SK-N-SH (cell line): ENCODE data around the gene SPTLC2. TPM values are rescaled to one million over a fixed set of nuclear protein-coding genes. Genes with fewer than 3 reads are reported as not detected.

Experiments used
- CTCF ChIA-PET: fragments of 300-600, 350-600 bp; formaldehyde crosslinking; extraction: SDS; loops from one replicate; lab custom pipeline; 2021; lab: Yijun Ruan, JAX
- POLR2A ChIA-PET: fragments of 350-600 bp; sonication (Branson Sonifier 250); formaldehyde crosslinking; extraction: SDS; loops from one replicate; lab custom pipeline; 2020; ENCODE audit warnings: antibody characterized with exemption, inconsistent platforms; lab: Yijun Ruan, JAX
- DNase-seq: peaks from one replicate; pipeline ENCODE4 v3.0.0; 2012
- H2AFZ ChIP-seq: fragments of 200-600 bp; sonication (generic); 2 replicates; pipeline ENCODE4 v1.8.1; 2016; ENCODE audit warnings: antibody characterized with exemption, mild to moderate bottlenecking, low read depth
- H3F3A ChIP-seq: fragments of 200-600 bp; sonication (generic); replicated peaks from 2 replicates; pipeline ENCODE3; 2016; ENCODE audit warnings: antibody characterized with exemption, mild to moderate bottlenecking; ENCODE audit not compliant: insufficient read depth
- H3K27ac ChIP-seq, 2 experiments: fragments of 200-500 bp in 1 of 2; fragments of 200-600 bp in 1 of 2; sonication (Bioruptor generic) in 1 of 2; sonication (generic), shearing (Covaris generic) in 1 of 2; 2 replicates each; pipeline versions ENCODE4 v1.5.1 to v1.6.1; 2014 to 2016; ENCODE audit warnings: low read depth in 2 of 2, inconsistent platforms in 1 of 2, low read length in 1 of 2, mild to moderate bottlenecking in 1 of 2, mixed read lengths in 1 of 2
- H3K27me3 ChIP-seq: fragments of 200-600 bp; sonication (generic), shearing (Covaris generic); 2 replicates; pipeline ENCODE4 v1.6.1; 2016; ENCODE audit warnings: mixed run types; ENCODE audit not compliant: insufficient read depth
- H3K36me3 ChIP-seq, 2 experiments: fragments of 200-500 bp in 1 of 2; fragments of 200-600 bp in 1 of 2; sonication (Bioruptor generic) in 1 of 2; sonication (generic) in 1 of 2; replicated peaks in 1 of 2; 2 replicates each; pipeline versions ENCODE3 to v1.5.1; 2014 to 2016; ENCODE audit warnings: low read length in 1 of 2, mild to moderate bottlenecking in 1 of 2; ENCODE audit not compliant: insufficient read depth in 2 of 2, control insufficient read depth in 1 of 2
- H3K4me1 ChIP-seq, 2 experiments: fragments of 200-500 bp in 1 of 2; fragments of 200-600 bp in 1 of 2; sonication (Bioruptor generic) in 1 of 2; sonication (generic), shearing (Covaris generic) in 1 of 2; 2 replicates each; pipeline versions ENCODE4 v1.5.1 to v1.6.1; 2014 to 2016; ENCODE audit warnings: low read depth in 1 of 2, low read length in 1 of 2, mixed run types in 1 of 2; ENCODE audit not compliant: insufficient read depth in 2 of 2, control insufficient read depth in 1 of 2
- H3K4me2 ChIP-seq: fragments of 200-600 bp; sonication (generic), shearing (Covaris generic); 2 replicates; pipeline ENCODE4 v1.6.1; 2017; ENCODE audit warnings: mixed run types
- H3K4me3 ChIP-seq, 2 experiments: fragments of 200-500 bp in 1 of 2; fragments of 200-600 bp in 1 of 2; sonication (Bioruptor generic) in 1 of 2; sonication (generic), shearing (Covaris generic) in 1 of 2; 2 replicates each; pipeline versions ENCODE4 v1.5.1 to v1.8.1; 2014 to 2016; ENCODE audit warnings: low read depth in 2 of 2, inconsistent platforms in 1 of 2, low read length in 1 of 2, mild to moderate bottlenecking in 1 of 2, mixed read lengths in 1 of 2, moderate library complexity in 1 of 2
- H3K79me2 ChIP-seq: fragments of 200-600 bp; sonication (generic); 2 replicates; pipeline ENCODE4 v1.8.1; 2017; ENCODE audit warnings: mild to moderate bottlenecking; ENCODE audit not compliant: insufficient read depth
- H3K9ac ChIP-seq: fragments of 200-600 bp; sonication (generic); 2 replicates; pipeline ENCODE4 v1.6.1; 2017; ENCODE audit warnings: mixed run types
- H3K9me2 ChIP-seq: fragments of 200-600 bp; sonication (generic); 2 replicates; pipeline ENCODE4 v1.6.1; 2017; ENCODE audit warnings: mixed run types
- H3K9me3 ChIP-seq: fragments of 200-600 bp; sonication (generic); 2 replicates; pipeline ENCODE4 v1.6.1; 2017; ENCODE audit warnings: mixed run types, mild to moderate bottlenecking, moderate library complexity
- H4K20me1 ChIP-seq: fragments of 200-600 bp; sonication (generic); 2 replicates; pipeline ENCODE4 v1.6.1; 2017; ENCODE audit warnings: mild to moderate bottlenecking, mixed run types; ENCODE audit not compliant: insufficient read depth
- CHD2 ChIP-seq: fragments of 150-350 bp; IDR thresholded peaks from 2 replicates; pipeline ENCODE4 v1.6.1; 2018; ENCODE audit warnings: low read length; ENCODE audit not compliant: partially characterized antibody
- EP300 ChIP-seq, 2 experiments: IDR thresholded peaks; 2 replicates each; pipeline versions ENCODE4 v1.4.0 to v1.6.1; 2012; ENCODE audit warnings: borderline replicate concordance in 1 of 2, low read depth in 1 of 2, low read length in 1 of 2
- EZH2phosphoT487 ChIP-seq: fragments of 200-600 bp; sonication (generic); IDR thresholded peaks from 2 replicates; pipeline ENCODE4 v1.6.1; 2017; ENCODE audit warnings: low read depth, mixed run types, mild to moderate bottlenecking, antibody characterized with exemption, moderate library complexity, borderline replicate concordance
- FOSL2 ChIP-seq: IDR thresholded peaks from 2 replicates; pipeline ENCODE4 v1.4.0; 2012; ENCODE audit warnings: low read depth, mild to moderate bottlenecking, moderate library complexity, borderline replicate concordance
- FOXM1 ChIP-seq: IDR thresholded peaks from 2 replicates; pipeline ENCODE4 v1.4.0; 2012; ENCODE audit warnings: low read depth, mild to moderate bottlenecking
- GABPA ChIP-seq: IDR thresholded peaks from 2 replicates; pipeline ENCODE4 v1.4.0; 2012; ENCODE audit warnings: low read depth, mild to moderate bottlenecking
- JUND ChIP-seq: IDR thresholded peaks from 2 replicates; pipeline ENCODE4 v1.4.0; 2012
- MXI1 ChIP-seq: IDR thresholded peaks from 2 replicates; pipeline ENCODE4 v1.6.1; 2012; ENCODE audit warnings: mild to moderate bottlenecking, low read depth, low read length, improper control_type of control experiment
- NFIC ChIP-seq: IDR thresholded peaks from 2 replicates; pipeline ENCODE4 v1.4.0; 2012; ENCODE audit warnings: borderline replicate concordance
- NRF1 ChIP-seq: IDR thresholded peaks from 2 replicates; pipeline ENCODE4 v1.6.1; 2012; ENCODE audit warnings: low read depth, mild to moderate bottlenecking, low read length
- RAD21 ChIP-seq: IDR thresholded peaks from 2 replicates; pipeline ENCODE4 v1.6.1; 2012; ENCODE audit warnings: mild to moderate bottlenecking, low read length
- RCOR1 ChIP-seq: fragments of 150-350 bp; IDR thresholded peaks from 2 replicates; pipeline ENCODE4 v1.6.1; 2017; ENCODE audit warnings: antibody characterized with exemption, low read length
- RXRA ChIP-seq: IDR thresholded peaks from 2 replicates; pipeline ENCODE4 v1.4.0; 2012; ENCODE audit warnings: low read depth, mild to moderate bottlenecking, borderline replicate concordance
- SIN3A ChIP-seq: IDR thresholded peaks from 2 replicates; pipeline ENCODE4 v1.6.1; 2012; ENCODE audit warnings: low read depth, mild to moderate bottlenecking, low read length, moderate library complexity, borderline replicate concordance
- TAF1 ChIP-seq: IDR thresholded peaks from 2 replicates; pipeline ENCODE4 v1.6.1; 2012; ENCODE audit warnings: low read depth, mild to moderate bottlenecking, low read length, moderate library complexity, borderline replicate concordance
- TEAD4 ChIP-seq: IDR thresholded peaks from 2 replicates; pipeline ENCODE4 v1.4.0; 2012; ENCODE audit warnings: mild to moderate bottlenecking, borderline replicate concordance; ENCODE audit not compliant: insufficient read depth
- USF2 ChIP-seq: fragments of 150-350 bp; IDR thresholded peaks from 2 replicates; pipeline ENCODE4 v1.6.1; 2017; ENCODE audit warnings: antibody characterized with exemption, low read length, low read depth, borderline replicate concordance
- ZBTB33 ChIP-seq: IDR thresholded peaks from 2 replicates; pipeline ENCODE4 v1.4.0; 2012; ENCODE audit warnings: low read depth, borderline replicate concordance
- WGBS: methylation state at CpG from one replicate; pipeline ENCODE4 v1.1.6; 2017; ENCODE audit warnings: low lambda C conversion rate; 5-methylcytosine and 5-hydroxymethylcytosine counted together
- polyA plus RNA-seq, 3 experiments: library from polyadenylated mRNA; depleted of rRNA; stranded (reverse); fragments of >200 nt; gene quantifications; 2 replicates each; pipeline ENCODE4 v1.2.3, GENCODE V29; 2012
- TF ChIP-seq, protein P1 (sequence below): IDR thresholded peaks from 2 replicates; pipeline ENCODE4 v1.6.1; 2012; ENCODE audit warnings: mild to moderate bottlenecking, low read depth, low read length, moderate library complexity

The SPTLC2 gene
- polyA plus RNA-seq, 1 of the 3 experiments (the other 2 are of a cell fraction): 10.2 TPM

DNA sequence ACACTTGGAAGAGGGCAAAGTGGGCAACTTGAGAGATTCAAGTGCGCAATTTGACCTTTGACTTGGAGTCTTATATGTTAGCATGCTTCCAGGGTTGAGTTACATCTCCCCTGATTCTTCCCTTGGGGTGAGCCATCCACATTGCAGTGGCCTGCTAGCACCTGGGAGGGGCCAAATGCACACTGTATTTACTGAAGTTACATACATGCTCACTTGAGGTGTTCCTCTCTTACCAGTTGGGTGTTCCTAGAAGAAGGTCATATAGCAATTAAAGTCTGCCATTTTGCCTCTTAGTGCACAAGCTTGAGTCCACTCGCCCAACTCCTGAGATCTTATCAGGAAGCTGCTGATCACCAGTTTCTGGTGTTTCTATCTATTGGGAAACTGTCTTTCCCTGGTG is 13.7 kb upstream of the SPTLC2 start (continued):
- no peak for TF ChIP-seq NFIC
- no peak for TF ChIP-seq RAD21
- no peak for TF ChIP-seq USF2
- no peak for TF ChIP-seq EP300 (IDR thresholded peaks at IDR 0.05; ENCODE audit: borderline replicate concordance in 1 of 2, low read depth in 1 of 2, low read length in 1 of 2)

DNA sequence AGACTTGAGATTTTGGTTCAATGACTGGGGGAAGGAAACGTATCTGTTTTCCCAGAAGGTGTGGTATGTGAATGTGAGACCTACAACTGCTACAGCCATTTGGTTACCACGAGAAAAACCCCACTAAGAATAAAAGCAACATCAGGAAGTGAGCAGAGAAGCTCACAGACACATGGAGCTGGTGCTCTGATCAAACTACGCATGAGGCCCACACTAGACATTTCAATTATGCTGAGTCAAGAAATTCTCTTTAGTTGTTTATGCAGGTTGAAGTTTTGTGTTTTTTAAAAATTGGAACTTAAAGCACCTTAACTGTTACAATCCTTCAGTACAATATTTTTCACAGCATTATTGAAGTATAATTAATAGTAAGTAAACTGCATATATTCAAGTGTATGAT is 8.9 kb upstream of the SPTLC2 start:
- no peaks in the 10 kb centered on the region for H3K9me2 ChIP-seq
- ChIA-PET POLR2A (no interaction called here), CTCF (no interaction called here)
- no peaks in the 10 kb centered on the region for H3K79me2 ChIP-seq
- peaks cover 4% of the 10 kb centered on the region; the same call in 1 of the 2 replicates for H3K9me3 ChIP-seq
- H3K4me3 ChIP-seq: no peak overlapping the region
- H2AFZ ChIP-seq: no peak overlapping the region
- H3F3A ChIP-seq: no peaks in the 10 kb centered on the region
- no peak overlapping the region for H3K27ac ChIP-seq
- no peak for DNase-seq
- H3K27me3 ChIP-seq: no peaks in the 10 kb centered on the region
- H3K4me1 ChIP-seq: peaks cover 0 to 3% of the 10 kb centered on the region in 2 experiments; a peak in 1 of 4 replicates
- H3K36me3 ChIP-seq: no peaks in the 10 kb centered on the region
- TF ChIP-seq RXRA (no peak), TAF1 (no peak), CHD2 (no peak), NFIC (no peak), GABPA (no peak), SIN3A (no peak), NRF1 (no peak), FOXM1 (no peak), MXI1 (no peak)
- TF ChIP-seq, all 33 proteins: peak for 0
- WGBS: 65% methylated on average over 3 of the region's 3 CpGs
- no peak overlapping the region for H3K9ac ChIP-seq
- H4K20me1 ChIP-seq: no peaks in the 10 kb centered on the region
- H3K4me2 ChIP-seq: no peak overlapping the region

DNA sequence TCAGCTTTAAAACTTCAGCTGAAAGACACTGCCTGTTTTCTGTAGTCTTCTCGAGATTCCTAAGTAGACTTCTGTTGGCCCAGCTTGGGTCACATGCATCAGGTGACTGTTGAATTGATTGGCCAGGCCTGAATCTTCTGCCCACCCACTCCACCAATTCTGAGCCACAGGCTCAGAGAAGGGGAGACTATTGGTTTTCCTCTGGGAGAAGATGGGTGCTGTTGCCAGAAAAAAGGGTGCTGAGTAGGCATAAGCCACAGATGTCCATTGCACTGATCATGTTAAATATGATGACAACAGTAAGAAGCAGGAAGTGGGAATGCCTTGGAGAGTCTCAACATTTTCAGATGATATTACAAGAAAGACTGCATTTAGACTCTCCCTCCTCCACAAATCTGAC is 6.8 kb upstream of the SPTLC2 start:
- Histone ChIP-seq H3K9me3 (no peaks in the 10 kb centered on the region), H3K9ac (no peak overlapping the region), H3K27ac (no peak overlapping the region), H3K27me3 (no peaks in the 10 kb centered on the region), H3F3A (no peaks in the 10 kb centered on the region), H3K36me3 (no peaks in the 10 kb centered on the region), H3K4me2 (no peak overlapping the region), H3K9me2 (no peaks in the 10 kb centered on the region), H3K4me1 (peaks cover 0 to 3% of the 10 kb centered on the region in 2 experiments; a peak in 1 of 4 replicates), H3K4me3 (no peak overlapping the region), H3K79me2 (no peaks in the 10 kb centered on the region), H2AFZ (no peak overlapping the region), H4K20me1 (no peaks in the 10 kb centered on the region)
- no peak for DNase-seq
- 13% methylated on average over 1 of the region's 1 CpG for WGBS
- ChIA-PET POLR2A (no interaction called here), CTCF (no interaction called here)
- TF ChIP-seq TAF1 (no peak), ZBTB33 (no peak), FOXM1 (no peak), FOSL2 (no peak), JUND (no peak), RCOR1 (no peak), TEAD4 (no peak), USF2 (no peak), RXRA (no peak), EZH2phosphoT487 (no peak)
- TF ChIP-seq, protein P1, sequence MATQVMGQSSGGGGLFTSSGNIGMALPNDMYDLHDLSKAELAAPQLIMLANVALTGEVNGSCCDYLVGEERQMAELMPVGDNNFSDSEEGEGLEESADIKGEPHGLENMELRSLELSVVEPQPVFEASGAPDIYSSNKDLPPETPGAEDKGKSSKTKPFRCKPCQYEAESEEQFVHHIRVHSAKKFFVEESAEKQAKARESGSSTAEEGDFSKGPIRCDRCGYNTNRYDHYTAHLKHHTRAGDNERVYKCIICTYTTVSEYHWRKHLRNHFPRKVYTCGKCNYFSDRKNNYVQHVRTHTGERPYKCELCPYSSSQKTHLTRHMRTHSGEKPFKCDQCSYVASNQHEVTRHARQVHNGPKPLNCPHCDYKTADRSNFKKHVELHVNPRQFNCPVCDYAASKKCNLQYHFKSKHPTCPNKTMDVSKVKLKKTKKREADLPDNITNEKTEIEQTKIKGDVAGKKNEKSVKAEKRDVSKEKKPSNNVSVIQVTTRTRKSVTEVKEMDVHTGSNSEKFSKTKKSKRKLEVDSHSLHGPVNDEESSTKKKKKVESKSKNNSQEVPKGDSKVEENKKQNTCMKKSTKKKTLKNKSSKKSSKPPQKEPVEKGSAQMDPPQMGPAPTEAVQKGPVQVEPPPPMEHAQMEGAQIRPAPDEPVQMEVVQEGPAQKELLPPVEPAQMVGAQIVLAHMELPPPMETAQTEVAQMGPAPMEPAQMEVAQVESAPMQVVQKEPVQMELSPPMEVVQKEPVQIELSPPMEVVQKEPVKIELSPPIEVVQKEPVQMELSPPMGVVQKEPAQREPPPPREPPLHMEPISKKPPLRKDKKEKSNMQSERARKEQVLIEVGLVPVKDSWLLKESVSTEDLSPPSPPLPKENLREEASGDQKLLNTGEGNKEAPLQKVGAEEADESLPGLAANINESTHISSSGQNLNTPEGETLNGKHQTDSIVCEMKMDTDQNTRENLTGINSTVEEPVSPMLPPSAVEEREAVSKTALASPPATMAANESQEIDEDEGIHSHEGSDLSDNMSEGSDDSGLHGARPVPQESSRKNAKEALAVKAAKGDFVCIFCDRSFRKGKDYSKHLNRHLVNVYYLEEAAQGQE: no peak
